Testis (tissue), 3 donors: Measurements from ENCODE around the gene FAU. TPM values are rescaled to one million over a fixed set of nuclear protein-coding genes. Genes with fewer than 3 reads are reported as not detected.

ENCODE experiments used
- DNase-seq: peaks from one replicate; pipeline ENCODE4 v3.0.0-alpha.2; 2019
- H3K27ac ChIP-seq, 2 donors: fragments of 200-600 bp; sonication (generic); one replicate each; pipeline ENCODE4 v1.5.1; 2019
- H3K27me3 ChIP-seq: fragments of 200-600 bp; sonication (generic); one replicate; pipeline ENCODE4 v1.5.1; 2019
- H3K36me3 ChIP-seq: fragments of 200-600 bp; sonication (generic); one replicate; pipeline ENCODE4 v1.5.1; 2017; ENCODE audit warnings: low read depth; ENCODE audit errors: missing control alignments
- H3K4me1 ChIP-seq: fragments of 200-600 bp; sonication (generic); one replicate; pipeline ENCODE4 v1.5.1; 2019
- H3K4me3 ChIP-seq, 2 donors: fragments of 200-600 bp; sonication (generic); one replicate each; pipeline ENCODE4 v1.5.1; 2017 to 2019
- H3K9me3 ChIP-seq: fragments of 200-600 bp; sonication (generic); one replicate; pipeline ENCODE4 v1.5.1; 2017
- POLR2A ChIP-seq: fragments of 450-650 bp; IDR thresholded peaks from one replicate; pipeline ENCODE4 v1.6.1; 2017; ENCODE audit warnings: antibody characterized with exemption, mild to moderate bottlenecking, moderate library complexity
- WGBS, 2 donors: methylation state at CpG; one replicate each; pipeline ENCODE4 v1.1.5; 2018; 5-methylcytosine and 5-hydroxymethylcytosine counted together
- intact Hi-C: fragments of 100-400 bp; cut with DNase I; formaldehyde crosslinking; loops from one replicate; pipeline ENCODE4 v1.15.1; 2023; ENCODE audit warnings: low total_unique reads
- polyA plus RNA-seq: library from polyadenylated mRNA; stranded (reverse); fragments of 350-450 nt; fragmentation: Illumina TruSeq; extraction: RNeasy Lipid Tissue Mini Kit (QIAGEN cat#74804); gene quantifications from one replicate; pipeline ENCODE4 v1.2.3, GENCODE V29; 2014; ENCODE audit warnings: low read depth, low replicate concordance; ENCODE audit not compliant: insufficient read depth
- total RNA-seq, 2 donors: library from RNA; depleted of rRNA; stranded (reverse); fragments of >200 nt; gene quantifications; one replicate each; pipeline ENCODE4 v1.2.3, GENCODE V29; 2016
- TF ChIP-seq, protein P1 (sequence below), 3 experiments: fragments of 450-650 bp in 2 of 3; fragments of 200-600 bp in 1 of 3; sonication (generic) in 1 of 3; IDR thresholded peaks; one replicate each; pipeline ENCODE4 v1.5.1; 2016 to 2019; ENCODE audit warnings: antibody characterized with exemption in 3 of 3, mild to moderate bottlenecking in 2 of 3, moderate library complexity in 1 of 3

The FAU gene
- total and polyA plus RNA-seq, 3 donors from 2014 or later, result 441 to 761 (median 583) TPM

DNA sequence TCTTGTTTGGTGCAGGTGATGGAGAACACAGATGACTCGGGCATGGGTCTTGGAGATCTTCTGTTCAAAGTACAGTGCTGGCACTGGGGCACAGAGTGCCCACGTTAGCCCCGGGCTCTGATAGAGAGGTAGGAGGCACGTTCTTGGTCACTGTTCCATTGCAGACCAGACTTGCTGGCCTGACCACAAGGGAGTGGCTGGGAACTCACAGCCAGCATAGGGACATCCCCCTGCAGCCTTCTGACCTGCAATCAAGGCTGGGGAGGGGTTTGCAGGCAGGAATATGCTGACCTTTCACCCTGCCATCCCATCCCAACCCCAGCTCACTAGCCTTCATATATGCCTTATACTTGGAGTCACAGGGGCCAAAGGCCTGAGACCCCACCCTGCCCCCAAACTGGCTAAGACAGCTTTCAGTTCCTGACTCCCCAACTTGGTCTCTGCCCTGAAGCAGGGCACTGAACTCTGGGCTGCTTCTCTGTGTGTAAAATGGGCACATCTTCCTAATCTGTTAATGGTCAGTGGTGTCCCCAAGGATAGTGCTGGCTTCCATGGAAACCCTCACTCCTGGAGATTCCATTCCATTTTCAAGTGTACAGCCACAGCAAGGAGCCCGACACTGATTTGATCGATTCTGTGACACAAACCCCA is 4.8 kb upstream of the FAU start:
- DNase-seq, result no peak
- no peak overlapping the region for H3K4me3 ChIP-seq
- no peaks in the 10 kb centered on the region for H3K27me3 ChIP-seq
- H3K9me3 ChIP-seq, result no peaks in the 10 kb centered on the region
- WGBS, 2 donors, result 83 to 85% methylated on average over 2 to 6 of the region's 6 CpGs
- intact Hi-C loops, result no loop called here
- no peak for TF ChIP-seq POLR2A
- TF ChIP-seq, protein P1, sequence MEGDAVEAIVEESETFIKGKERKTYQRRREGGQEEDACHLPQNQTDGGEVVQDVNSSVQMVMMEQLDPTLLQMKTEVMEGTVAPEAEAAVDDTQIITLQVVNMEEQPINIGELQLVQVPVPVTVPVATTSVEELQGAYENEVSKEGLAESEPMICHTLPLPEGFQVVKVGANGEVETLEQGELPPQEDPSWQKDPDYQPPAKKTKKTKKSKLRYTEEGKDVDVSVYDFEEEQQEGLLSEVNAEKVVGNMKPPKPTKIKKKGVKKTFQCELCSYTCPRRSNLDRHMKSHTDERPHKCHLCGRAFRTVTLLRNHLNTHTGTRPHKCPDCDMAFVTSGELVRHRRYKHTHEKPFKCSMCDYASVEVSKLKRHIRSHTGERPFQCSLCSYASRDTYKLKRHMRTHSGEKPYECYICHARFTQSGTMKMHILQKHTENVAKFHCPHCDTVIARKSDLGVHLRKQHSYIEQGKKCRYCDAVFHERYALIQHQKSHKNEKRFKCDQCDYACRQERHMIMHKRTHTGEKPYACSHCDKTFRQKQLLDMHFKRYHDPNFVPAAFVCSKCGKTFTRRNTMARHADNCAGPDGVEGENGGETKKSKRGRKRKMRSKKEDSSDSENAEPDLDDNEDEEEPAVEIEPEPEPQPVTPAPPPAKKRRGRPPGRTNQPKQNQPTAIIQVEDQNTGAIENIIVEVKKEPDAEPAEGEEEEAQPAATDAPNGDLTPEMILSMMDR (IDR thresholded peaks at IDR 0.05), result no peak
- peaks cover 5% of the 10 kb centered on the region for H3K4me1 ChIP-seq
- H3K27ac ChIP-seq, result no peak overlapping the region
- H3K36me3 ChIP-seq, result no peaks in the 10 kb centered on the region

DNA sequence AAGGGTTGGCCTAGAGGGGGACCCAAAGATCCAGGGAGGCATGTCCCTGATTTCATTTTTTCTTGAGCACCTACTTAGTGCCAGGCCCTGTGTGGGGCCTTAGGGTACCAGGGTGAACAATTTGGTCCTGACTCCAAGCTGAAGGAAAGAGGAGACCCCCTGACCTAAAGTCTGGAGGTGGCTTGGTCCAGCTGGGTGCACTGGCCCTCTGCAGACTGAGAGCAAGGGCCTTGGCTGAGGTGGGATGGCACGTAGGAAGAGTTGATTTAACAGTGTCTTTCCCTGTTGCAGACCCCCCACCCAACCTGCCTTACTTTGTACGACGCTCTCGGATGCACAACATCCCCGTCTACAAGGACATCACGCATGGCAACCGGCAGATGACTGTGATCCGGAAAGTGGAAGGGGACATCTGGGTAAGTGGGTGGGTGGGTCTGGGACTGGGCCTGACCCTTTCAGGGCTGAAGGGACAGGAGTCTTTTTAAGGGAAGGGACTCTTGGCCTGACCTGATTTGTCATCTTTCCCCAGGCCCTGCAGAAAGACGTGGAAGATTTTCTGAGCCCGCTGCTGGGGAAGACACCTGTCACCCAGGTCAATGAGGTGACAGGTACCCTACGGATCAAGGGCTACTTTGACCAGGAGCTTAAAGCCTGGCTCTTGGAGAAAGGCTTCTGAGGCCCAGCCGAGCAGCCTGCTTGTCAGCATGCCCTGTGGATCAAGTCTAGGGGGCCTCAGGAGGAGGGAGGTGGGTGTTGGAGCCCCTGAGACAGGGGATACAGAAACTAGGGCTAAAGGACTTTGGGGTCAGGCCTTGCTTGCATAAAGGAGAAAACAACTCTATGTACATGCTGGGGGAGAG is 3.5 kb upstream of the FAU start:
- no peak for DNase-seq

DNA sequence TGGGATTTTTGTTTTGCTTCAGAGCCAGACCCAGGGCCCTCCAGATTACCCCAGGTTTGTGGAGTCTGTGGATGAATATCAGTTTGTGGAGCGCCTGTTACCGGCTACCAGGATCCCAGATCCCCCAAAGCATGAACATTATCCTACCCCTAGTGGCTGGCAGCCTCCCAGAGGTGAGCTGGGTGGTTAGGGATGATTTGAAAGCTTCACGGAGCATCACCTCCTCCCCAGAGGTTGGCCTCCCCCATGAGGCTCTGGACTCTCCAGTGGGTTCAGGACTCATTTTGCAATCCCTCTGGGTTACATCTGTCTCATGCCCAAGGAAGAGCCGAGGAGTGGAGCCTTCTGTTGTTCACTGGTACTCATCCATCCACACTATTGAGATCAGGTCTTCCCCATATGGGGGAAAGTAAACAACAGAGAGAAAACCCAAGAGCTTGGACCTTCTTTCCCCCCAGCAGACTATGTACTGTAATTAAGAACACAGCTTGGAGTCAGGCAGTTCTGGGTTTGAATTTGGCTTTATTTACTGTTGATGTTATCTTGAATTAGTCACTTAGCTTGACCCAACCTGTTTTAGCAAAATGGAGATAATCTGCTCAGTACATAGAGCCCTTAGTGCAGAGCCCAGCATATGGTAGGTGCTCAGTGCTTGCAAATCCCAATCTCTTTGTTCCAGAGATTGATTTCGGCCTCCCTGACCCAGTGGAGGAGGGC is 2.7 kb upstream of the FAU start:
- intact Hi-C loops, result no loop called here
- DNase-seq, result no peak
- Histone ChIP-seq H3K36me3 (no peaks in the 10 kb centered on the region), H3K4me1 (peaks cover 12% of the 10 kb centered on the region), H3K27me3 (no peaks in the 10 kb centered on the region), H3K4me3 (no peak overlapping the region), H3K27ac (no peak overlapping the region), H3K9me3 (no peaks in the 10 kb centered on the region)
- 76 to 96% methylated on average over 2 to 5 of the region's 5 CpGs for WGBS, 2 donors
- TF ChIP-seq POLR2A, result no peak
- TF ChIP-seq, protein P1 (IDR thresholded peaks at IDR 0.05), result no peak

More for the DNA sequence above, 3.5 kb upstream of the FAU start:
- H3K4me1 ChIP-seq, result peaks cover 12% of the 10 kb centered on the region
- whole genome bisulfite sequencing, 2 donors, result 90 to 92% methylated on average over 12 of the region's 12 CpGs
- no peaks in the 10 kb centered on the region for H3K27me3 ChIP-seq
- no peaks in the 10 kb centered on the region for H3K9me3 ChIP-seq
- intact Hi-C loops, result no loop called here
- H3K36me3 ChIP-seq, result no peaks in the 10 kb centered on the region
- H3K27ac ChIP-seq, result no peak overlapping the region
- H3K4me3 ChIP-seq, result no peak overlapping the region
- no peak for TF ChIP-seq POLR2A
- TF ChIP-seq, protein P1 (IDR thresholded peaks at IDR 0.05), result no peak

DNA sequence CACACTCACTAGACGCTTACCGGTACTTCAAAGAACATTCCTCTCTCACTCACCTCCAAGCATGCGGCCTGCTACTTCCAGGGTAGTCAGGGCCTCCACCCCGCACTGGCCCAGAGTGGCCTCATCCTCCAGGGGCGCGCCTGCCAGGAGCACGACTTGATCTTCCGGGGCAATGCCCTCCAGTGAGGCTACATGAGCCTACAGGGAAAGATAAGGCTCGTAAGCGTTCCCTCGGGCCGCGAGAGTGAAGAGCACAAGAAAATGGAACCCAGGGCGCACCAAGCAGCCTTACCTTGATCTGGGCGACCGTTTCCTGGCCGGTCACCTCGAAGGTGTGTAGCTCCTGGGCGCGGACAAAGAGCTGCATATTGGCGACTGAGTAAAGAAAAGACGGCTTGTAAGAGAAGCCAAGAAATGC is 478 bp downstream of the FAU start:
- WGBS, 2 donors, result 0 to 1% methylated on average over 13 to 22 of the region's 22 CpGs
- peak overlapping the region; percentile 78 to 85 for H3K4me3 ChIP-seq
- no peak for DNase-seq
- TF ChIP-seq, protein P1 (IDR thresholded peaks at IDR 0.05), result no peak
- no peak for TF ChIP-seq POLR2A
- peak overlapping the region; percentile 80 to 88 for H3K27ac ChIP-seq
- peaks cover 16% of the 10 kb centered on the region for H3K4me1 ChIP-seq
- H3K36me3 ChIP-seq, result no peaks in the 10 kb centered on the region
- no peaks in the 10 kb centered on the region for H3K27me3 ChIP-seq
- no peaks in the 10 kb centered on the region for H3K9me3 ChIP-seq
- intact Hi-C loops, result no loop called here
